Measurements from ENCODE around the gene PAK3. TPM values are rescaled to one million over a fixed set of nuclear protein-coding genes. Genes with fewer than 3 reads are reported as not detected.

The PAK3 gene
- 10 to 100 TPM; 20.3 to 50.0 (median 36.4) TPM for total RNA-seq

GRCh38 chrX:111095974-111096895 is at the start of gene PAK3:
Gene PAK3 (plus strand): TSS chrX:111096191. CDS start chrX:111123104, 26,913 bp downstream.
- peak in 1 of 2 donors; percentile 65 for TF ChIP-seq POLR2A (IDR thresholded peaks at IDR 0.05)
- no peak for TF ChIP-seq CTCF (IDR thresholded peaks at IDR 0.05)
- Histone ChIP-seq H3K27me3 (no peaks in the 10 kb centered on the region), H3K4me3 (replicated peaks in 1 of 3) (peak within 1 kb of the TSS in 1 of 3 donors; percentile 31), H3K4me1 (no peaks in the 10 kb centered on the region), H3K36me3 (no peaks in the 10 kb centered on the region), H3K27ac (peak within 1 kb of the TSS in 2 of 3 donors; percentile 12 to 56), H3K9me3 (no peaks in the 10 kb centered on the region)
- intact Hi-C loops (cut with DNase I) = no loop called here
- peak; percentile 55 to 57 for DNase-seq
- WGBS, 2 donors = 0% methylated on average over 3 to 5 of the region's 51 CpGs

- H3K4me1 ChIP-seq = no peaks in the 10 kb centered on the region
- H3K27ac ChIP-seq = no peak overlapping the region
- no peak overlapping the region for H3K4me3 ChIP-seq (replicated peaks in 1 of 3)
- no peaks in the 10 kb centered on the region for H3K36me3 ChIP-seq
- TF ChIP-seq CTCF (IDR thresholded peaks at IDR 0.05) (no peak), POLR2A (IDR thresholded peaks at IDR 0.05) (no peak)
- WGBS, 2 donors = 52 to 68% methylated on average over 3 to 4 of the region's 4 CpGs
- no peaks in the 10 kb centered on the region for H3K27me3 ChIP-seq
- no peak for DNase-seq
- intact Hi-C loops (cut with DNase I) = no loop called here
- H3K9me3 ChIP-seq = no peaks in the 10 kb centered on the region
These were observed 48.4 kb upstream of the PAK3 start for GRCh38 chrX:111047575-111047974.

GRCh38 chrX:111052478-111052877 is 43.5 kb upstream of the PAK3 start:
- no peaks in the 10 kb centered on the region for H3K36me3 ChIP-seq
- H3K4me1 ChIP-seq = no peaks in the 10 kb centered on the region
- no peak overlapping the region for H3K4me3 ChIP-seq (replicated peaks in 1 of 3)
- DNase-seq = no peak
- H3K9me3 ChIP-seq = no peaks in the 10 kb centered on the region
- no peaks in the 10 kb centered on the region for H3K27me3 ChIP-seq
- H3K27ac ChIP-seq = no peak overlapping the region
- intact Hi-C loops (cut with DNase I) = no loop called here
- no peak for TF ChIP-seq POLR2A (IDR thresholded peaks at IDR 0.05)
- no peak for TF ChIP-seq CTCF (IDR thresholded peaks at IDR 0.05)

GRCh38 chrX:111071542-111072277 is 24.3 kb upstream of the PAK3 start:
- H3K4me3 ChIP-seq (replicated peaks in 1 of 3) = no peak overlapping the region
- intact Hi-C loops (cut with DNase I) = no loop called here
- 63 to 69% methylated on average over 1 of the region's 1 CpG for WGBS, 2 donors
- no peaks in the 10 kb centered on the region for H3K36me3 ChIP-seq
- H3K4me1 ChIP-seq = no peaks in the 10 kb centered on the region
- DNase-seq = no peak
- no peaks in the 10 kb centered on the region for H3K9me3 ChIP-seq
- no peaks in the 10 kb centered on the region for H3K27me3 ChIP-seq
- no peak for TF ChIP-seq CTCF (IDR thresholded peaks at IDR 0.05)
- no peak for TF ChIP-seq POLR2A (IDR thresholded peaks at IDR 0.05)
- no peak overlapping the region for H3K27ac ChIP-seq

- H3K4me1 ChIP-seq = no peaks in the 10 kb centered on the region
- H3K4me3 ChIP-seq (replicated peaks in 1 of 3) = no peak overlapping the region
- no peak for DNase-seq
- intact Hi-C loops (cut with DNase I) = no loop called here
- 63 to 84% methylated on average over 1 of the region's 1 CpG for WGBS, 2 donors
- H3K36me3 ChIP-seq = no peaks in the 10 kb centered on the region
- no peaks in the 10 kb centered on the region for H3K27me3 ChIP-seq
- H3K9me3 ChIP-seq = no peaks in the 10 kb centered on the region
- H3K27ac ChIP-seq = no peak overlapping the region
- no peak for TF ChIP-seq POLR2A (IDR thresholded peaks at IDR 0.05)
- TF ChIP-seq CTCF (IDR thresholded peaks at IDR 0.05) = no peak
These were observed 12.9 kb upstream of the PAK3 start for GRCh38 chrX:111083081-111083480.

All from thyroid gland (tissue), 4 donors.